SK-N-DZ (cell line): ENCODE measurements around the gene MST1. TPM values are rescaled to one million over a fixed set of nuclear protein-coding genes. Genes with fewer than 3 reads are reported as not detected.
A peak's percentile ranks its signal among the peaks of the same experiment; 100 is the strongest.

ENCODE experiments used
- DNase-seq: peaks from one replicate; pipeline ENCODE4 v3.0.0-alpha.2; 2015; ENCODE audit warnings: low spot score
- polyA plus RNA-seq, 2 experiments: library from polyadenylated mRNA; depleted of rRNA; stranded (reverse); fragments of >200 nt; gene quantifications; 2 replicates each; pipeline ENCODE4 v1.2.3, GENCODE V29; 2014

The MST1 gene
- 2.6 and 6.7 TPM in 2 replicates for polyA plus RNA-seq (2014; cell fraction: cytosol; rRNA removed)
- 96.5 and 100 TPM in 2 replicates for polyA plus RNA-seq (2014; cell fraction: nucleus; rRNA removed)

DNA sequence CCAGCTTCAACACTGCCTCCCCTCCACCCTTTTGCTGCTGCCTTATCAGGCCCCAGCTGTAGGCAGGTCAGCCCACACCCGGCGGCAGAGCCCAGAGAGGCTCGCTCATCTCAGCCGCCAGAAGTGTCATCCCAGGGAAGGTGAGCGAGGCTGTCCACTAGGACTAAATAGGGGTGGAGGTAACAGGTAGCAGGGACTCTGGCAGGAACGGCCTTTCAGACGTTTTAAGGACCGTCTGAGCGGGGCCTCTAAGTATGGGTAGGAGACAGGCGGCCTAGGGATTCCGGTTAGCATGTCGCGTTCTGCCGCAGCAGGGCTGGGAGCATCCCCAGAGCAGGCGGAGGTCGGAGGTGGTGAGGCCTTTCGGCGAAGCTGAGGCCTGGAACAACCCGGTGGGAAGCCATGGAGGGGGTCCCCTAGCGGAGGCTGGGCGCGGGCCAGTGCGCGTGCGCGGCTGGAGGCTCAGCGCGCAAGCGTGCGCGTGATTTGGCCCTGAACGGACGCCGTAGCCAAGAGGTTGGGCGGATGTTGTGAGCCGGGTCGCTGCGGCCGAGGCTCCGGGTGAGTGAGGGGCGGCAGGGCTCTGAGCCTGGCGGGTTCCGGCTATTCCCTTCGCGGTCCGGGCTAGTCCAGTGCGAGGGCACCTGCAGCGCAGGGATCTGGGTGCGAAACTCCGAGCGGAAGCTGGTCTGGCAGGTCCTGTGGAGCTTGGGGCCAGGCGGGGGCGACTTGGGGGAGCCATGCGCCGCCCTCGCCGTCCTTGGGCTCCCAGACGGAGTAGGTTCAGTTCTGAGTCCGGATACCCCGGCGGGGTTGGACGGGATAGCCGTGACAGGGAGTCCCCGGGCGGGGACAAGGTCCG, at the start of gene MST1, which contains the start of gene RNF123:
TSS of gene MST1 (minus strand) at position 429 of the 862 bp plus-strand sequence. CDS start 783 bp downstream, outside the sequence.
TSS of gene RNF123 (plus strand) at position 512 of the 862 bp plus-strand sequence. CDS start 1,609 bp downstream, outside the sequence.
- DNase-seq: peak; percentile 90

DNA sequence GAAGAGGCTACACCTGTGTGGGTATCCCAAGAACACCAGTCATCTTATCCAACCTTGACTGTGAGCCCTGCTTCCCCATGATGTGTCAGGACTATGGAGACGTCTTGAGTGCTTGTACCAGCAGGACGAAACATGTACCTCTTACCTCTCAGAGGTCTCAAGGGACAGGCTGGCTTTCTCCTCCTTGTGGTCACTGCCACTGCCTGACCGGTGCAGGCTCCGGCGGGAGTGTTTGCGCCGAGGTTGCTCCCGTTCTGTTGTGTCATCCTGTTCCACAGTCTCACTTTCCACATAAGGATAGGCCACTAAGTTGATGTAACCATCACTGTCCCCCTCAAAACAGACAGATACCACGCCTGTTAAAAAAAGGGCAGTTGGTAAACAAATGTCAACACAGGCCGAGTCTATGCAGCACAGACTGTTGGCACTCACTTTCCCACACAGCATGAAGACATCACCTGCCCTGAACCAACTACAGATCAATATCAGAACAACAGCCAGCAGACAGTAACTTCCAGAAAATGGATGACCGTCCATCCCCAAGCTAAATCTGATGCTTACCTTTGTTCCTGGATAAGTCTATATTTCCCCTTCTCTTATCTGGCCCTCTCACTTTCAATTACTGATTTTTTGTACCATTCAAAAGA, 48.9 kb upstream of the MST1 start:
- no peak for DNase-seq

- no peak for DNase-seq
Observed at GRCh38 chr3:49734752-49735151, 45.5 kb upstream of the MST1 start.

- DNase-seq: no peak
Observed at GRCh38 chr3:49733551-49733950, 44.3 kb upstream of the MST1 start.

GRCh38 chr3:49732597-49732996, 43.3 kb upstream of the MST1 start:
- no peak for DNase-seq

- no peak for DNase-seq
Observed at GRCh38 chr3:49729966-49730609, 40.8 kb upstream of the MST1 start.

DNA sequence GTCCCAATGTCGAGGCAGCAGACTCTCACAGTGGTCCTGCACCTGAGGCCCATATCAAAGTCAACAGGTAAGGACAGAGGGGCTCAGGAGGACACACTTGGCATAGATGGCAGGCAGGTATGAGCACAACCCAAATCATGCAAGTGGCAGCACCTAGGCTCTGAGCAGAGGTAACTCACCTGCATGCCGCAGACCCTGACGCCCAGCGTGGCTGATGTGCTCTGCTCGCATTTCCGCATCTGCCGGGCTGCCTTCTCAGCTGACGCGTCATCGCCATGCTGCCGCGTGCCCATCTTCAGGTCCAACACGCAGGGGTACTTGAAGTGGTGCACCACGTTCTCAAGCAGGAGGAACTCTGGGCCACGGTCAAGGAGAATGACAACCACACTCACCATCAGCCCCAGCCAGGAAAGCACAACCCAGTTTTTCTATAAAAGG, 38.7 kb upstream of the MST1 start:
- no peak for DNase-seq

DNA sequence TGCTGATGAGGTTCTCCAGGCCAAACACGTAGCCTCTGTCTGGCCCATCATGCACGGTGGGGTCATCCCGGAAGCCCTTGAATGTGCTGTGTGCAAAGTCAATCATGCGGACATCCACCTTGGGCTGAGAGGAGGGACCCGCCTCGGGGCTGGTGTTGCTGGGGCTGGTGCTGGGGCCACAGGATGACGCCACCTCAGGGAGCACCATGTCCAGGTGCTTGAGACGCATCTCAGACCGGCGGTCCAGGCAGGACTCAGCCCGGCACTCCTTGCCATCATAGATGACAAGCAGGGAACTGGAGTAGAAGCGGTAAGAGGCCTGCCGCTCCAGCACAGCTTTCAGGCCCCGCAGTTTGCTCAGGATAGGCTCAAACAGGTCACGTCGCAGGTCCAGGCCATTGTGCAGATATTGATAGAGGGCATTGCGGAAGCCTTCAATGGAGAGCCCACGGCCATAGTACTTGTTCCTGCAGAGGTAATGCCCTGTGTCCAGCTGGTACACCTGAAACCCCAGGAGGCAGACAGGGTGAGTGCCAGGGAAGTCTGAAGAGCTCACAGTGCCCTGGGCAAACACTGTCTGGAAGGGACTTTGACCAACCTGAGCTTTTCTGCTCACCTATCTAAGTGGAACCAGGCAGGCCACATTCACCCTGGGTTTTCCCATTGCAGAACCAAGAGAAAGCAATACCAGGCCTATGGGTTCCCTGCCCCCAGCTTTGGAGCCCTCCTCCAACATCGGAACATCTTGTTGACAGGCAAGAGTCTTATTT, 38.1 kb upstream of the MST1 start:
- DNase-seq: no peak

DNA sequence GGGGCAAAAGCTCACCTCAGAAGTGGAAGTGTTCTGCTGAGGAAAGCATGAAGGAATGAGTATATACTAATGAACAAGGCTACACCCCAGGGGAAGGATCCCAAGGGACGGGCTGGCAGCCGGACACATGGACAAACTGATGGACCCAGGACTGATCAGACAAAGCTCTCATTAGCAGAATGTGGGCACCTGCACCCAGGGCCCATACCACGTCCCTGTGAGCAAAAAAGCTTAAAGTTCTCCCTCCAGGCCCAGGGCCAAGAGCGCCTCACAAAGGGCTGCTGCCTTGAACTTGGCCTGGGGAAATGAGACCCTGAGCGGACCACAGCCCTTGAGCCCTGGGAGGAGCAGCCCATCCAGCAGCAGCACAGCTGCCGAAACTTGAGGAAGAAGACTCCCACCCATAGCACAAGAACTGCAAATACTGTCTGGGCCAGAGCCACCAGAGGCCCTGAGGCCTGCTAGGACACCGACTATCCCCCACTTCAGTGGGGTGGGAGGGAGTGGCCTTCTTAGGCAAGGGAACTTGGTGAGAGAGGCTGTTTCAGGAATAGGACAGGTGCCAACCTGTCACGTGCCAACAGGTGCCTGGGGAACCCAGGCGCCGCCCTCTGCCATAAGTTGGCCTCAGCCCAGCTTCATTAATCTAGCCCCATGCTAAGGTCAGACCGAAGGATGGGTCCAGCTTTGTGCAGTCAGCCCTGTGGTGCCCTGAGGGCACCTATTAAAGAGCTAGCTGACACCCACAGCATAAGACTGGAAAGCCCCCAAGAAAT, 36.8 kb upstream of the MST1 start:
- no peak for DNase-seq

- DNase-seq: no peak
Observed at GRCh38 chr3:49724586-49724985, 35.3 kb upstream of the MST1 start.

DNA sequence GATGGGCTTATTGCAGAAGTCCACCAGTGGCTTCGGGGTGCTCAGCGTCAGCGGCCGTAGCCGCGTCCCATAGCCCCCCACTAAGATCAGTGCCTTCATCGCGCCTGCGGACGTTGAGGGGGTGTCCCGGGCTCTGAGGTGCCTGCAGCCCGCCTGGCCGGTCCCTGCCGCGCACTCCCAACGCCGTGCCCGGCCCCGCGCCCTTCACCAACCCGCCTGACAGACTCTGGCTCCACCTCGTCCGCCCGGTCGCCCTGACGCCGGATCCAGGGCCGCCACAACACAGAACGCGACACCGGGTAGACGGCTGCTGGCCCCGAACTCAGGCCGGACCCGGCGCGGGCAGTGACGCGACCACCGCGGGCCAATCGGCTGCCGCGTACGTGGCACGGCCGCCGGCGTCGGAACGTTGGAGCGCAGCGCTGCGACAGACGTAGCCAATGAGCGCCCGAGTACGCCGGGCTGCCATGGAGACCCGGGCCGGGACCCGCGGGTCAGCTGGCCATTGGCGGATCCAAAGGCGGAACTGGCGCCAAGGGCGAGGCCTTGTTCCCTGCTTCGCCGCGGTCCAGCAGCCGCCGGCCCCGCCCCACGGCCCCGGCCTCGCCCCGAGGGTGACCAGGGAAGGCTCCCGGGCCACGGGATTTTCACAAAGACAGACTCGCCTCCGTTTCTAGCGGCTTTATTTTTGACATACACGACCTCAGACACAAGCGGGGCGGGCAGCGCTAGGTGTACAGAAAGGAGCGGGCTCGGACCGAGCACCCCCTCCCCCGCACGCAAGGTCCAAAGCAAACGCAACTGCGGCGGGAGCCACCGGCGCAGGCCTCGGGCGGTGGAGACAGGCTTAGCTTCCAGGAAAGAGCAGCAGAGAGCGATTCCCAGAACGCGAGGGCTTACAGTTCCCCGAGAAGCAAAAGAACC, 34.6 kb upstream of the MST1 start, which contains the start of gene GMPPB:
TSS of gene GMPPB (minus strand) at position 324 of the 924 bp plus-strand sequence. CDS start at position 99, 225 bp downstream.
- DNase-seq: peak; percentile 92

GRCh38 chr3:49723296-49723627, 34.0 kb upstream of the MST1 start:
- DNase-seq: peak; percentile 38

DNA sequence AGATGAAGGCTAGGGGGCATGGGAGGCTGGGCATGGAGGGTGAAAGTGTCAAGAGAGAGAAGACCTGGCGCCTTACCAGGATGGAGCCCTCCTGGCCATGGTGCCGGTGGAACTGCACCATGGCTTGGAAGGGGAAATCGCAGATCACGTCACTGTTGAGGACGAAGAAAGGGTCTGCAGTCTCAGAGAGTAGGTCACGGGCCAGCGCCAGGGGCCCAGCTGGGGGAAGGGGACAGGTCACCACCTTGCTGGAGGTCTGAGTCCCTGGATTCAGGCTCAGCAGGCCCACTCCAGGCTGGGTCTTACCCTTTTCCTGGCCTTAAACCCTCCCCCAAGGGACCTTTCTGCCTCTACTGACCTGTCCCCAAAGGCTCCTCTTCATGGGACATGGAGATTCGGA, 33.6 kb upstream of the MST1 start:
- DNase-seq: no peak

- no peak for DNase-seq
Observed at GRCh38 chr3:49721896-49722781, 32.9 kb upstream of the MST1 start.

GRCh38 chr3:49721596-49721895, 32.3 kb upstream of the MST1 start:
- no peak for DNase-seq

- no peak for DNase-seq
Observed at GRCh38 chr3:49720855-49721595, 31.8 kb upstream of the MST1 start.

DNA sequence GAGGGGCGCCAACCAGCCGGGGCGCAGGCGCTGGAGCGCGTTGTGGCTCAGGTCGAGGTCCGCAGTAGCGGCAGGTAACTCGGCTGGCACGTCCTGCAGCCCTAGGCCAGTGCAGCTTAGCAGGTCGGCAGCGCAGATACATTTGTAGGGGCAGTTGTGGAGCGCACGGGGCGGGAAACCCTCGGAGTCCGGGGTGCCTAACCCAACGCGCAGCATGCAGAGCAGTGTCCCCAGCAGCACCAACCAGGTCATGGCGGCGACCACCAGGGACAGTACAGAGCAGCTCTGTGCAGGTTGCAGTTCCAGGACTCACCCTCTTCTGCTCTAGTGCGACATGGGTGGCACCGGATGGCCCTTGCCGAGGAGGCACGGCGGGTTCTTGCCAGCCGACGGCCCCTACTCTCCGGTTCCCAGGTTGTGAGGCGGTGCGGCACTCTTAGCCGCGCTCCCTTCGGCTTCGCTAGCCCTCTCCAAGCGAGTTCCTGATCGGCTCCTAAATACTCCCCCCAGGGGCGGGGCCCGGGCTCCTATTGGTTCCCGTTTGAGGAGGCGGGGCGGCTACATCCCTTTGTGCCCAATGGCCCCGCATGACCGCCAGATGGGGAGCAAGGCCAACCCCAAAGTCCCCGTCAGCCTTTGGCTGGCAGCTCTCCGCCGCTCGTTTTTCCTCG, 30.1 kb upstream of the MST1 start, which contains the start of gene AMIGO3:
TSS of gene AMIGO3 (minus strand) at position 471 of the 671 bp plus-strand sequence. CDS start at position 252, 219 bp downstream.
- peak; percentile 92 for DNase-seq
